GM19238 (cell line): ENCODE results near the gene CCDC7.
"Not testable (repeated sequence)": the region's sequence is repeated elsewhere in the genome, so short reads cannot be mapped to it uniquely, and the experiment has no call there.

ENCODE experiments used
- DNase-seq: peaks from one replicate; pipeline ENCODE4 v3.0.0; 2011; ENCODE audit warnings: low spot score; ENCODE audit not compliant: insufficient read length

Gene CCDC7

DNA sequence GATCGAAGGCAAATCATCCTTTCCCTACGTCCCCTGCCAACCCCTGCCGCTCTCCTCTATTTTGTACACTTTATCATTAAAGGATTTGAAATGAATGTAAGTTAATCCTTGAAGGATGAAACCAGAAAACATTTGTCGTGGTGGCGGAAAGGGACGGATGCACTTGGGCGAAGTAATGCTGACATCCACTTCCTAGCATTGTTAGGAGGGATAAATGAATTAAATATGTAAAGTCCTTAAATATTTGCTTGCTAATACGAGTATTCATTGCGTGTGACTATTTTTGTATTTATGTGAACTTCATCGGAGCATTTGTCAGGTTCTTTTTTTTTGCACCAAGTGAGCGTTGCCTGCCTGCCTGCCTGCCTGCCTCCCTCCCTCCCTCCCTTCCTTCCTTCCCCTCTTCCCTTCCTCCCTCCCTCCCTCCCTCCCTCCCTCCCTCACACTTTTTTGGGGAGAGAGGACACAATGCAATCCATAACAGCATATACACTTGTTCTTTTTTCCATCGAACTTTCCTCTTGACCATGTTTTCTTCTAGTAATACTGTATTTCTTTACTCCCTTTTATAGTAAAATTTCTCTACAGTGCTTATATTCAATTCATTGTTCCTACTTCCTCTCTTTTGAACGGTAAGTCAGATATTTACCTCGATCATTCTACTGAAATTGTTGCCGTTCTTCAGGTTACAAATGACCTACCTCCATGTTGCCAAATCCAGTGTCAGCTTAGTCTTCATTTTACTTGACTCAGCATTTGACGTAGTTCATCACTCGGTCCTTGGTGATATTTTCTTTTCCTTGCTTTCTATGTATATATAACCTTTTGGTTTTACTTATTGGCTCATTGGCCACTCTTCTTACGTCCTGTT, 831 bp downstream of the CCDC7 start:
- DNase-seq, result no peak

- no peak for DNase-seq
Observed at GRCh38 chr10:32454148-32454547, 8.2 kb downstream of the CCDC7 start.

- no peak for DNase-seq
Observed at GRCh38 chr10:32459051-32459698, 13.2 kb downstream of the CCDC7 start.

DNA sequence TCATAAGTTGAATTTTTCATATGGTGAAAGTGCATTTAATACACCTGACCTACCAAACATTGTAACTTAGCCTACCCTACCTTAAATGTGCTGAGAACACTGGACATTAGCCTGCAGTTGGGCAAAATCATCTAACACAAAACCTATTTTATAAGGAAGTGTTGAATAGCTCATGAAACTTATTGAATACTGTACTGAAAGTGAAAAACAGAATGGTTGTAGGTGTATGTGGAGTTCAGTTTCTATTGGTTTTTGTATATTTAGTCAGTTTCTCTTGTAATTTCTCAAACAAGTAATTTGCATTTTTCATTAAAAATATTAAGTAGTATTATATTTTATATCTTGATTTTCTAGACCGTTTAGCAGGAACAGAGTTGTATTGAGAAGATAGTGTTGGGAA, 15.3 kb downstream of the CCDC7 start:
- DNase-seq, result no peak

GRCh38 chr10:32471232-32471631, 25.3 kb downstream of the CCDC7 start:
- no peak for DNase-seq

GRCh38 chr10:32477499-32477898, 31.6 kb downstream of the CCDC7 start:
- no peak for DNase-seq

DNA sequence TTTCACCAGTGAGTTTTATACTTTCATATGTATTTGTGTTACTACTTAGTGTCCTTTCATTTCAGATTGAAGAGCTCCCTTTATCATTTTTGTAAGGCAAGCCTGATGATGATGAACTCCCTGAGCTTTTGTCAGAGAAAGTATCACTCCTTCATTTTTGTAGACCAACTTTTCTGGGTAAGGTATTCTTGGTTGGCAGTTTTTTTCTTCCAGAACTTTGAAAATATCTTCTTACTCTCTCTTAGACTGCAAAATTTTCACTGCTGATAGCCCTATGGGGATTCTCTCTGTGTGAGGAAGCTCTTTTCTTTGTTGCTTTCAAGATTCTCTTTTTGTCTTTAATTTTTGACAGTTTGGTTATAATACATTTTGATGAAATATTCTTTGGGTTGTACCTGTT, 35.7 kb downstream of the CCDC7 start:
- no peak for DNase-seq

GRCh38 chr10:32483019-32483502, 37.1 kb downstream of the CCDC7 start:
- DNase-seq, result not testable (repeated sequence)

DNA sequence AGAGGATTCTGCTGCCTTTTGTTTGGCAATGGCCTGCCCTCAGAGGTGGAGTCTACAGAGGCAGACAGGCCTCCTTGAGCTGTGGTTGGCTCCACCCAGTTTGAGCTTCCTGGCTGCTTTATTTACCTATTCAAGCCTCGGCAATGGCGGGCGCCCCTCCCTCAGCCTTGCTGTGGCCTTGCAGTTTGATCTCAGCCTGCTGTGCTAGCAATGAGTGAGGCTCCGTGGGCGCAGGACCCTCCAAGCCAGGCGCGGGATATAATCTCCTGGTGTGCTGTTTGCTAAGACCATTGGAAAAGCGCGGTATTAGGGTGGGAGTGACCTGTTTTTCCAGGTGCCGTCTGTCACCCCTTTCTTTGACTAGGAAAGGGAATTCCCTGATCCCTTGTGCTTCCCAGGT, 42.1 kb downstream of the CCDC7 start:
- DNase-seq, result not testable (repeated sequence)

DNA sequence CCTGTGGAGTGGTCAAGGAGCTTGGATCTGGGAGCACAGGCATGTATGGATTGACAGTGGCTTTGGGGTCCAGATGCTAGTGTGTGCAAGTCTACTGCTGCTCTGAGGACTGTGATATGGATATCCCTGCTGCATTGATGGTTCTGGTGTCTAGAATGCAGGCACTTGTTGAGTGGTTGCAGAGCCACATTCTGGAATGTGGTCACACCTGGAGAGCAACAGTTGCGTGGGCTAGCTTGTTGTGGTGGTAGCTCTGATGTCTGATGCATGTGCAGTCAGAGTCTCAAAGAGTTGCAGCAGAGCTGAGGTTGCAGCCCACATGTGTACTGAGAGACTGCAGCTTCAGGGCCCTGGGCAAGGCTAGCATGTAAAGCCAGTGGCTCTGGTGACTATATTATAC, 43.2 kb downstream of the CCDC7 start:
- no peak for DNase-seq

DNA sequence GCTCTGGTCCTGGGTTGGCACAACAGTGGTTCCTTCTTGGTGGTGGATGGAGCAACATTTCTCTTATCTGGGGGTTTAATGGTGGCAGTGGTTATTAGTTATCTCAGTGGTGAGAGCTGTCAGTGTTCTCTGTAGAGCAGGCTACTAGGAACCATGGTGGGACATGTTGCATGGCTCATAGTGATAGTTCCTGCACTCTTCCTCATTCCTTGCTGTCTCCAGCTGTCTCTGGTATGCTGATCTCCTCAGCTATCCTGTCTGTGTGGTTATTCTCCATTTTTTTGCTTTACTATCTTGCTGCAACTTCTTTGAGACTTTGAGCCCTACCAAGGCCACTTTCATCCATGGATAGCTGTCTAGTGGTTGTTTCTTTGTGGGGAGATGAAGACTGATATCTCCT, 44.0 kb downstream of the CCDC7 start:
- no peak for DNase-seq

GRCh38 chr10:32494562-32494961, 48.6 kb downstream of the CCDC7 start:
- DNase-seq, result not testable (repeated sequence)

DNA sequence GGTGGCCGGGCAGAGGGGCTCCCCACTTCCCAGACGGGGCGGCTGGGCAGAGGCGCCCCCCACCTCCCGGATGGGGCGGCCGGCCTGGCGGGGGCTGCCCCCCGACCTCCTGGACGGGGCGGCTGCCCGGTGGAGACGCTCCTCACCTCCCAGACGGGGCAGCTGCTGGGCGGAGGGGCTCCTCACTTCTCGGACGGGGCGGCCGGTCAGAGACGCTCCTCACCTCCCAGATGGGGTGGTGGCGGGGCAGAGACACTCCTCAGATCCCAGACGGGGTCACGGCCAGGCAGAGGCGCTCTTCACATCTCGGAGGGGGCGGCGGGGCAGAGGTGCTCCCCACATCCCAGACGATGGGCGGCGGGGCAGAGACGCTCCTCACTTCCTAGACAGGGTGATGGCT, 54.2 kb downstream of the CCDC7 start:
- not testable (repeated sequence) for DNase-seq

- DNase-seq, result no peak
Observed at GRCh38 chr10:32501906-32502305, 56.0 kb downstream of the CCDC7 start.

DNA sequence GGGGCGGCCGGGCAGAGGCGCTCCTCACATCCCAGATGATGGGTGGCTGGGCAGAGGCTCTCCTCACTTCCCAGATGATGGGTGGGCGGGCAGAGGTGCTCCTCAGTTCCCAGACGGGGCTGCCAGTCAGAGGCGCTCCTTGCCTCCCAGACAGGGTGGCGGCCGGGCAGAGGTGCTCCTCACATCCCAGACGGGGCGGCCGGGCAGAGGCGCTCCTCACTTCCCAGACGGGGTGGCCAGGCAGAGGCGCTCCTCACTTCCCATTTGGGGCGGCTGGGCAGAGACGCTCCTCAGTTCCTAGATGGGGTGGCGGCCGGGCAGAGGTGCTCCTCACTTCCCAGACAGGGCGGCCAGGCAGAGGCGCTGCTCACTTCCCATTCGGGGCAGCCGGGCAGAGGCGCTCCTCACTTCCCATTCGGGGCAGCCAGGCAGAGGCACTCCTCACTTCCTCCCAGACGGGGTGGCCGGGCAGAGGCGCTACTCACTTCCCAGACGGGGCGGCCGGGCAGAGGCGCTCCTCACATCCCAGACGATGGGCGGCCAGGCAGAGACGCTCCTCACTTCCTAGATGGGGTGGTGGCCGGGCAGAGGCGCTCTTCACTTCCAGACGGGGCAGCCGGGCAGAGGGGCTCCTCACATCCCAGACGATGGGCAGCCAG, 60.0 kb downstream of the CCDC7 start:
- DNase-seq, result not testable (repeated sequence)

DNA sequence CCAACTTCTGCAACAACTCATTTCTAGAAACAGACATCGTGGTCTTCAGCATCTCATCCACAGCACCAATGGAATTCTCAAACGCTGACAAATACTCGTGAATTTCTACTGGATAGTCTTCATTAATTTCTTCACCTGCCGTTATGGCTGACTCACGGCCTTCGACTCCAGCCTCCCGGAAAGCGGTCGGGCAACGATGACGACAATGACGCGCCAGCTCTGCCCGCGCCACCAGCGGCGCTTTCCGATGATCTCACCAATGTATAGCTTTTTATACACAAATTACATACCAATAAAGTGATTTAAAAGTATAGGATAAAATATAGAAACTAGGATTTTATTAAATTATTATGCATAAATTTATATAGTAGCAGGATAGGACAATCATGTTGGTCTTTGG, 65.7 kb downstream of the CCDC7 start:
- no peak for DNase-seq

- no peak for DNase-seq
Observed at GRCh38 chr10:32516567-32517495, 70.9 kb downstream of the CCDC7 start.

DNA sequence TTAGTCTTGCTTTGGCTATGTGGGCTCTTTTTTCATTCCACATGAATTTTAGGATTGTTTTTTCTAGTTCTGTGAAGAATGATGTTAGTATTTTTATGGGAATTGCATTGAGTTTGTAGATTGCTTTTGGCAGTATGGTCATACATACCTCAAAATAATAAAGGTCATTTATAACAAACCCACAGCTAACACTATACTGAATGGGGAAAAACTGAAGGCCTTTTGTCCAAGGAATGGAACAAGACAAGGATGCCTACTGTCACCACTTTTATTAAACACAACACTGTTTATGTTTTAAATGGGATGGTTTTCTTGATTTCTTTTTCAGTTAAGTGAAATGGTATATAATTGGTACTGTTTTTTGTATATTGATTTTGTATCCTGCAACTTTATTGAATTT, 84.3 kb downstream of the CCDC7 start:
- DNase-seq, result no peak

DNA sequence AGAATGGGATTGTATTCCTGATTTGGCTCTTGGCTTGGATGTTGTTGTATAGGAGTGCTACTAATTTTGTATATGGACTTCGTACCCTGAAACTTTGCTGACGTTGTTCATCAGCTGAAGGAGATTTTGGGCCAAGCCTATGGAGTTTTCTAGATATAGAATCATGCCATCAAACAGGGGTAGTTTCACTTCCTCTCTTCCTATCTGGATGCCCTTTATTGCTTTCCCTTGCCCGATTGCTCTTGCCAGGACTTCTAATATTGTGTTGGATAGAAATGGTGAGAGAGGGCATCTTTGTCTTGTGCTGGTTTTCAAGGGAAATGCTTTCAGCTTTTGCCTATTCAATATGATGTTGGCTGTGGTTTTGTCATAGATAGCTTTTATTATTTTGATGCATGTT, 92.3 kb downstream of the CCDC7 start:
- no peak for DNase-seq

- no peak for DNase-seq
Observed at GRCh38 chr10:32540691-32541470, 94.9 kb downstream of the CCDC7 start.
